ENCODE data around the gene AADACL4. TPM values are rescaled to one million over a fixed set of nuclear protein-coding genes. Genes with fewer than 3 reads are reported as not detected.

Gene AADACL4
- total RNA-seq, 1 donor = 0.43 TPM

DNA sequence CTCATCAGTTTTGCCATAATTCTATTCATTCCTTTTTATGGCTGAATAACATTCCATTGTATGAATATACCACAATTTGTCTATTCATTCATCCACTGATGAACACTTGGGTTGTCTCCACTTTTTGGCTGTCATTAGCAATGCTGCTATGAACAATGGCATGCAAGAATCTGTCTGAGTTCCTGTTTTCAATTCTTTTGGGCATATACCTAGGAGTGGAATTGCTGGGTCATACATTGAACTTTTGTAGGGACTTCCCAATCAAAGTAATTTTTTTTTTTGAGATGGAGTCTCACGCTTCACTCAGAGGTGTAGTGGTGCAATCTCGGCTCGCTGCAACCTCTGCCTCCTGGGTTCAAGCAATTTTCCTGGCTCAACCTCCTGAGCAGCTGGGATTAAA lies 34.9 kb downstream of the AADACL4 start:
- no peak overlapping the region for H3K4me3 ChIP-seq (ENCODE audit: low read depth, low read length)
- no peak for DNase-seq (ENCODE audit: low read depth)

DNA sequence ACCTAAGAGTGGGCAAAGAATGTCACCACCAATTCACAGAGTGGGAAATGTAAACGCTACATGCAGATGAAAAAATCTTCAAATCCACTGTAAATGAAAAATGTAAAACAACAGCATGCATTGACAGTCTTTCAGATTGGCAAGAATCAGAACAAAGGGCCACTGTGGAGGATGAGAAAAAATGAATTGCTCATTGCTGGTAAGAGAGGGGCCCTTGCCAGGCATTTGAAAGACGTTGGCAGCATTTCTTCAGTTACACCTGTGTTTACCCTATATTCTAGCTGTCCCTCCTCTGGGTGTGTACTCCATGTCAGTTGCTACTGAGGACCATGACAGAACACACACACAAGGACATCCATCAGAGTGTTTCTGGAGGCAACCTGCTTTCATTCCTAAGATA lies 46.3 kb downstream of the AADACL4 start:
- H3K4me3 ChIP-seq (ENCODE audit: low read depth, low read length) = no peak overlapping the region
- TF ChIP-seq, protein P1, sequence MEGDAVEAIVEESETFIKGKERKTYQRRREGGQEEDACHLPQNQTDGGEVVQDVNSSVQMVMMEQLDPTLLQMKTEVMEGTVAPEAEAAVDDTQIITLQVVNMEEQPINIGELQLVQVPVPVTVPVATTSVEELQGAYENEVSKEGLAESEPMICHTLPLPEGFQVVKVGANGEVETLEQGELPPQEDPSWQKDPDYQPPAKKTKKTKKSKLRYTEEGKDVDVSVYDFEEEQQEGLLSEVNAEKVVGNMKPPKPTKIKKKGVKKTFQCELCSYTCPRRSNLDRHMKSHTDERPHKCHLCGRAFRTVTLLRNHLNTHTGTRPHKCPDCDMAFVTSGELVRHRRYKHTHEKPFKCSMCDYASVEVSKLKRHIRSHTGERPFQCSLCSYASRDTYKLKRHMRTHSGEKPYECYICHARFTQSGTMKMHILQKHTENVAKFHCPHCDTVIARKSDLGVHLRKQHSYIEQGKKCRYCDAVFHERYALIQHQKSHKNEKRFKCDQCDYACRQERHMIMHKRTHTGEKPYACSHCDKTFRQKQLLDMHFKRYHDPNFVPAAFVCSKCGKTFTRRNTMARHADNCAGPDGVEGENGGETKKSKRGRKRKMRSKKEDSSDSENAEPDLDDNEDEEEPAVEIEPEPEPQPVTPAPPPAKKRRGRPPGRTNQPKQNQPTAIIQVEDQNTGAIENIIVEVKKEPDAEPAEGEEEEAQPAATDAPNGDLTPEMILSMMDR (IDR thresholded peaks at IDR 0.05; ENCODE audit: insufficient read depth, low read depth, low read length) = no peak
- DNase-seq (ENCODE audit: low read depth) = no peak

More for the DNA sequence above, 34.9 kb downstream of the AADACL4 start:
- TF ChIP-seq, protein P1 (IDR thresholded peaks at IDR 0.05; ENCODE audit: insufficient read depth, low read depth, low read length) = no peak

DNA sequence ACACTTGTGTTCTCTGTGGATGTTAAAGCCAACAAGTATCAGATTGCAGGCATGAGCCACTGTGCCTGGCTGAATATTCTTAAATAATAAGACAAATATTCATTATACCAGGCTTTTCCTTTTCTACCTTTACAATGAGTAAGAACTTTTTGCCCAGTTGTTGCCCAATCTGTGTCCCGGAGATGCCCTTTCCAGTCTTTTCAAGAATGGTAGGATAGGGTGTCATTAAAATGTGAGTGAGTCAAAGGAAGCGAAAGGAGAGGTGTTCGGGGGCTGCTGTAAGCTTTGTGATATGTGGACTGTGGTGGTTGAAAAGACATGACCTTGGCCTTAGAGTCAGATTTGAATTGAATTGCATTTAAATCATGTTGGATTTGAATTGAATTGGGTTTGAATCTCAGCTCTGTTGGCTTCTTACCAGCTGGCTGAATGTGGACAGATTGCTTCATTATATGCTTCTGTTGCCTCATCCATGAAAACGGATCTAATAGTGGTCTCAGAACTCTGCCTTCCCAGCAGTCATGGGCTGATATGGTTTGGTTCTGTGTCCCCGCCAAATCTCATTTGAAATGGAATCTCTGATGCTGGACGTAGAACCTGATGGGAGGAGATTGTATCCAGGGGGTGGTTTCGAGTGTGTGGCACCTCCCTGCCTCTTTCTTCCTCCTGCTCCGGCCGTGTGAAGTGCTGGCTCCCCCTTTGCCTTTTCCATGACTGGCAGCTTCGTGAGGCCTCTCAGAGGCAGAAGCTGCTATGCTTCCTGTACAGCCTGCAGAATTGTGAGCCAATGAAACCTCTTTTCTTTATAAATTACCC lies 49.3 kb downstream of the AADACL4 start:
- DNase-seq (ENCODE audit: low read depth) = peak; percentile 3
- H3K4me3 ChIP-seq (ENCODE audit: low read depth, low read length) = no peak overlapping the region
- TF ChIP-seq, protein P1 (IDR thresholded peaks at IDR 0.05; ENCODE audit: insufficient read depth, low read depth, low read length) = no peak

DNA sequence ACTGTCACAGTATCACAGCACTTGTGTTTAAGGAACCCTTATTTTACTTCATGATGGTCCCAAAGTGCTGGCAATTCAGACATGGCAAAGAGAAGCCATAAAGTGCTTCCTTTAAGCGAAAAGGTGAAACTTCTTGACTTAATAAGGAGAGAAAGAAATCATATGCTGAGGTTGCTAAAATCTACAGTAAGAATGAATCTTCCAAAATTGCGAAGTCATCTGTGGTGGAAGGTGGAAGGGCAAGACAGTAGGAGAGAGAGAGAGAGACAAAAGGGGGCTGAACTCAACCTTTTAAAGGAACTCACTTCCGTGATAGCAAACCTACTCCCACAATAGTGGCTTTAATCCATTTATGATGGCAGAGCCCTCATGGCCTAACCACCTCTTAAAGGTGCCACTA lies 52.8 kb downstream of the AADACL4 start:
- TF ChIP-seq, protein P1 (IDR thresholded peaks at IDR 0.05; ENCODE audit: insufficient read depth, low read depth, low read length) = no peak
- DNase-seq (ENCODE audit: low read depth) = no peak
- no peak overlapping the region for H3K4me3 ChIP-seq (ENCODE audit: low read depth, low read length)

DNA sequence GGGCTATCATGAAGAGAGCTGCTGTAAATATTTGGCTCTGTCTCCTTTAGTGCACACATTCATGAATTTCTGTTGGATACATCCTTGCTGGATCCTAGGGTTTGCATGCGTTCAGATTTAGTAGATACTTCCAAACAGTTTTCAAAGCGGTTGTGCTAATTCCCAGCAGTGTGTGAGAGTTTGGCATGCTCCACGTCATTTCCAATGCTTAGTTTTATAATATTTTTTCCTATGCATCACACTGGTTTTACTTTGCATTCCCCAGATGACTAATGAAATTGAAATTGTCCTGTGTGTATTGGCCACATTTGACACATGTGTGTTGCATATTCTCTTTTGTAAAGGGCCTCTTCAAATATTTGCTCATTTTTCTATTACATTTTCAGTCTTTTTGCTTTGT lies 53.5 kb downstream of the AADACL4 start:
- no peak overlapping the region for H3K4me3 ChIP-seq (ENCODE audit: low read depth, low read length)
- TF ChIP-seq, protein P1 (IDR thresholded peaks at IDR 0.05; ENCODE audit: insufficient read depth, low read depth, low read length) = no peak
- DNase-seq (ENCODE audit: low read depth) = no peak

DNA sequence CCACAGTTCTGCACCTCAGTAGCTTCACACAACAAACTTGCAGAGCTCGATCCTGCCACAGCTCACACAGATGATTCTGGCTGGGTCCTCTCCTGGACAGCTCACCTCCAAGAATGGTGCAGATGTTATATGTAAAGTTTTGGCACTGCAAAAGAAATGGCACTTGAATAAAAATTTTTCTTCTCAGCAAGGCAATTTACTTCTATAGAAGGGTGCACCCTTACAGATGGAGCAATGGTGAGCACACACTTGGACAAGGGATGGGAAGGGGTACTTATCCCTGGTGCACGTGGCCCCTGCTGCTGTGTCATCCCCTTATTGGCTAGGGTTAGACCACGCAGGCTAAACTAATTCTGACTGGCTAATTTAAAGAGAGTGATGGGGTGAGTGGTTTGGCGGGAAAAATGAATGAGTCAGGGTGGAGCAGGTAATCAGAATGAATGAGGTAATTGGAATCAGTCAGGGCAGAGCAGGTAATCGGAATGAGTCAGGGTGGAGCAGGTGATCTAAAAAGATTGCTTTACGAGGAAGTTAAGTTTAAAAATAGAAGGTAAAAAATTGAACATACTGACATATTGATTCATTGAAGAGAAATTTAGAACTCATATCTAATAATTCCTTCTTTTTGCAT lies 60.1 kb downstream of the AADACL4 start:
- DNase-seq (ENCODE audit: low read depth) = no peak
- TF ChIP-seq, protein P1 (IDR thresholded peaks at IDR 0.05; ENCODE audit: insufficient read depth, low read depth, low read length) = no peak
- no peak overlapping the region for H3K4me3 ChIP-seq (ENCODE audit: low read depth, low read length)
